Fibroblast of the aortic adventitia (primary cell): Measurements from ENCODE around the gene STAT3. TPM values are rescaled to one million over a fixed set of nuclear protein-coding genes. Genes with fewer than 3 reads are reported as not detected.
A peak's percentile ranks its signal among the peaks of the same experiment; 100 is the strongest.

Experiments
- DNase-seq: peaks from one replicate; pipeline ENCODE4 v3.0.0-alpha.2; 2010; ENCODE audit warnings: low read depth
- H3K4me3 ChIP-seq: 2 replicates; pipeline ENCODE4 v1.5.1; 2011; ENCODE audit warnings: low read depth, mild to moderate bottlenecking, control low read depth, low read length, moderate library complexity
- CTCF ChIP-seq: IDR thresholded peaks from 2 replicates; pipeline ENCODE4 v1.5.1; 2011; ENCODE audit warnings: mild to moderate bottlenecking, low read length, control low read depth, inconsistent platforms; ENCODE audit not compliant: insufficient read depth
- total RNA-seq: library from RNA; depleted of rRNA; stranded (reverse); fragments of >200 nt; gene quantifications from 2 replicates; pipeline ENCODE4 v1.2.3, GENCODE V29; 2012; ENCODE audit warnings: low replicate concordance

Gene STAT3
- total RNA-seq, 1 donor, result 137 TPM

- DNase-seq, result no peak
- no peak for TF ChIP-seq CTCF
- H3K4me3 ChIP-seq, result no peak overlapping the region
Measured at GRCh38 chr17:42358434-42358833, 29.8 kb downstream of the STAT3 start.

GRCh38 chr17:42354956-42355843, 33.0 kb downstream of the STAT3 start:
- peak; percentile 86 for DNase-seq
- no peak for TF ChIP-seq CTCF
- no peak overlapping the region for H3K4me3 ChIP-seq

- H3K4me3 ChIP-seq, result no peak overlapping the region
- DNase-seq, result no peak
- TF ChIP-seq CTCF, result no peak
Measured at GRCh38 chr17:42348104-42348503, 40.1 kb downstream of the STAT3 start.

- TF ChIP-seq CTCF, result no peak
- H3K4me3 ChIP-seq, result no peak overlapping the region
- no peak for DNase-seq
Measured at GRCh38 chr17:42347606-42348005, 40.6 kb downstream of the STAT3 start.

GRCh38 chr17:42347198-42347597, 41.0 kb downstream of the STAT3 start:
- no peak overlapping the region for H3K4me3 ChIP-seq
- TF ChIP-seq CTCF, result no peak

GRCh38 chr17:42346481-42346880, 41.8 kb downstream of the STAT3 start:
- no peak overlapping the region for H3K4me3 ChIP-seq
- no peak for TF ChIP-seq CTCF
- DNase-seq, result no peak

More at GRCh38 chr17:42347198-42347597, 41.0 kb downstream of the STAT3 start:
- peak; percentile 89 for DNase-seq
